T-cell (primary cell): ENCODE results near the gene DNM3. TPM values are rescaled to one million over a fixed set of nuclear protein-coding genes. Genes with fewer than 3 reads are reported as not detected.

Experiments used
- ATAC-seq, 4 experiments: fragments of 200-7000 bp in 3 of 4; fragments of 150-1000 bp in 1 of 4; cut with Tn5 transposase; replicated peaks in 1 of 4; 1 replicate in 3 of 4; 2 replicates in 1 of 4; pipeline ENCODE4 v1.10.0; 2021; ENCODE audit warnings: moderate library complexity in 3 of 4, mild to moderate bottlenecking in 2 of 4, moderate number of reproducible peaks in 1 of 4
- CTCF ChIA-PET, 2 donors: fragments of 300-600 bp; sonication (Branson Sonifier 250); formaldehyde crosslinking; loops; one replicate each; lab custom pipeline; 2022; ENCODE audit warnings: antibody characterized with exemption in 2 of 2; lab: Charles Lee
- POLR2A ChIA-PET, 2 donors: fragments of 300-600 bp; sonication (Branson Sonifier 250); formaldehyde crosslinking; loops; one replicate each; lab custom pipeline; 2022; ENCODE audit warnings: antibody characterized with exemption in 2 of 2; lab: Charles Lee
- DNase-seq, 35 experiments: peaks; one replicate each; pipeline versions ENCODE4 v3.0.0 to v3.0.0-alpha.2; 2013 to 2023
- H3K27ac ChIP-seq: one replicate; pipeline ENCODE4 v1.5.1; 2013; ENCODE audit warnings: low read length
- H3K27me3 ChIP-seq, 2 experiments: replicated peaks in 1 of 2; 1 replicate in 1 of 2; 2 replicates in 1 of 2; pipeline versions ENCODE4 v1.6.1 to v1.7.0; 2013; ENCODE audit warnings: low read length in 1 of 2, mixed read lengths in 1 of 2; ENCODE audit not compliant: control insufficient read depth in 2 of 2, insufficient read depth in 2 of 2; ENCODE audit errors: extremely low read depth in 1 of 2
- H3K36me3 ChIP-seq, 2 donors: 1 replicate in 1 of 2; 2 replicates in 1 of 2; pipeline versions ENCODE4 v1.6.1 to v1.7.0; 2013; ENCODE audit warnings: low read length in 1 of 2; ENCODE audit not compliant: control insufficient read depth in 2 of 2, insufficient read depth in 1 of 2; ENCODE audit errors: extremely low read depth in 1 of 2
- H3K4me1 ChIP-seq, 2 experiments: 1 replicate in 1 of 2; 2 replicates in 1 of 2; pipeline versions ENCODE4 v1.6.1 to v1.7.0; 2013; ENCODE audit warnings: low read length in 2 of 2, mixed read lengths in 1 of 2; ENCODE audit not compliant: insufficient read depth in 2 of 2, control insufficient read depth in 1 of 2; ENCODE audit errors: extremely low read depth in 1 of 2
- H3K4me3 ChIP-seq, 2 donors: 1 replicate in 1 of 2; 2 replicates in 1 of 2; pipeline versions ENCODE4 v1.5.1 to v1.7.0; 2013; ENCODE audit warnings: mild to moderate bottlenecking in 2 of 2, low read length in 1 of 2, moderate library complexity in 1 of 2; ENCODE audit not compliant: control insufficient read depth in 1 of 2; ENCODE audit errors: extremely low read depth in 1 of 2
- H3K9me3 ChIP-seq: 2 replicates; pipeline ENCODE4 v1.7.0; 2013
- H3K27ac Mint-ChIP-seq, 2 donors: one replicate each; pipeline ENCODE4 v1.8.0; 2020 to 2021; ENCODE audit warnings: mild to moderate bottlenecking in 2 of 2, mixed read lengths in 2 of 2
- H3K27me3 Mint-ChIP-seq, 2 donors: one replicate each; pipeline ENCODE4 v1.8.0; 2021 to 2022; ENCODE audit warnings: mixed read lengths in 2 of 2
- H3K36me3 Mint-ChIP-seq: one replicate; pipeline ENCODE4 v1.8.0; 2021; ENCODE audit warnings: mixed read lengths
- H3K4me1 Mint-ChIP-seq, 3 donors: one replicate each; pipeline ENCODE4 v1.8.0; 2020 to 2022; ENCODE audit warnings: mixed read lengths in 3 of 3, mild to moderate bottlenecking in 1 of 3
- H3K4me3 Mint-ChIP-seq, 3 donors: one replicate each; pipeline ENCODE4 v1.8.0; 2020 to 2022; ENCODE audit warnings: mild to moderate bottlenecking in 3 of 3, mixed read lengths in 3 of 3, moderate library complexity in 3 of 3
- H3K9me3 Mint-ChIP-seq, 3 donors: one replicate each; pipeline ENCODE4 v1.8.0; 2020 to 2022; ENCODE audit warnings: mixed read lengths in 3 of 3
- WGBS: methylation state at CpG from one replicate; pipeline ENCODE4 v1.1.5; 2013; ENCODE audit warnings: missing lambda C conversion rate; ENCODE audit not compliant: insufficient coverage; 5-methylcytosine and 5-hydroxymethylcytosine counted together
- total RNA-seq, 35 experiments: library from RNA in 6 of 35; stranded (reverse) in 6 of 35; fragments of 120-200 nt in 1 of 35; gene quantifications; one replicate each; pipeline versions ENCODE4 v1.2.1 to v1.2.4 and lab custom pipeline; 2013 to 2026

DNM3 gene
- total RNA-seq, 5 donors from 2014 or later (not counting 1 experiment from before 2014, with no cell fraction given): 2.0 to 2.8 (median 2.4) TPM

DNA sequence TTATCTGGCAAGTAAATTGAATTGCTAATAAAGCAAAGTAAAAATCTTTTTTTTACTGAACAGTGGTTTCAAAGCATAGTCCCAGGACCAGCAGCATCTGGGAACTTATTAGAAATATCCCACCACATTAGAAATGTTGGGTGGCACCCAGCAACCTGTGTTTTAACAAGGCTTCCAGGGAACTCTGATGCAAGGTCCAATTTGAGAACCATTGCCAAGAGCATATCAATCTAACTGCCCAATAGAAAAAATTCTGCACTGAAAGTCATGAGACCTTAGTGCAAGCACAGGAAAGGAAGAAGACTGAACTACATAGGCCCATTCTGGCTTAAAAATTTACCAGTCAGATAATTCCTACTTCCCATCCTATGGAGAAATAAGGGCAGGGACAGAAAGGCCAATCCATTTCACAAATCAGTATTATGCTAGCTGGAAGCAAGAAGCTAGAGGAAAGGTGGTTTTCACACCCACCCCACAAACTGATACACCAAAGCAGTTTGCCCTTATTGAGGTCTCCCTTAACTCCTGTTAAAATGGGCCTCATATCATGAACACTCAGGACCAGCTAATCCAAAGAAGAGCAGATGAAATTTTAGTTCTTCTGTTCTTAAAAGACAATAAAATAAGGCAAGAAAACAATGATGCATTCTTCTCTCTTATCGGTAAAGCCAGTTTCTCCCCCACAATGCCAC lies 561.7 kb downstream of the DNM3 start:
- WGBS: 100% methylated on average over 1 of the region's 1 CpG
- no peak for ATAC-seq
- H3K4me3 ChIP-seq: no peak overlapping the region
- H3K27me3 ChIP-seq: no peaks in the 10 kb centered on the region
- no peak overlapping the region for H3K4me3 Mint-ChIP-seq
- peaks cover 4% of the 10 kb centered on the region for H3K36me3 Mint-ChIP-seq
- no peaks in the 10 kb centered on the region for H3K9me3 ChIP-seq
- no peak overlapping the region for H3K27ac ChIP-seq
- no peaks in the 10 kb centered on the region for H3K27me3 Mint-ChIP-seq
- POLR2A ChIA-PET: no interaction called here
- no peaks in the 10 kb centered on the region for H3K9me3 Mint-ChIP-seq
- CTCF ChIA-PET: interaction anchor here (0.8 to 1.2 kb wide), 5 partner anchors 22 to 401 kb away, joined by 3 to 4 read pairs (median 3); no protein-coding TSS in a partner anchor
- DNase-seq: peak in 1 of 35 experiments; percentile 26
- no peak overlapping the region for H3K27ac Mint-ChIP-seq
- peaks cover 44 to 49% (median 49%) of the 10 kb centered on the region in 3 donors for H3K4me1 Mint-ChIP-seq
- H3K36me3 ChIP-seq: no peaks in the 10 kb centered on the region
- H3K4me1 ChIP-seq: peaks cover 10 to 33% of the 10 kb centered on the region in 2 experiments

DNA sequence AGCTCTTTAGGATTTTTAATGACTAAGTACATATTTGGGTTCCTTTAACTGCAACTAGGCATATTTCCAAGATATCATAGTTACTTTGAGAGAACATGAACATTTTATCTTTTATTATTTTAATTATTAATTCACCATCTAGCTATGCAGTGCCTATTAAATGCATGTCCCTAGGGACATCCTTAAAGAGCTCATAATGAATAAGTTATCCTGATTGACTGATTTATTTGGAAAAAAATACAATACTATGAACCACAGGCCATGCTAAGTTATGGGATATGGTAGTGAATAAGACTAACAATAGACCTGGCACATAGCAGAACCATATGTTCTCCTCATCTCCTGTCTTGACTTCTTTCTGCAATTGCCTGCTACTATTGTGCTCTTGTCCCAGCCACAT lies 562.8 kb downstream of the DNM3 start:
- no peak overlapping the region for H3K4me3 ChIP-seq
- ChIA-PET CTCF (interaction anchor here (0.6 to 1.2 kb wide), 6 partner anchors 12 to 1622 kb away, joined by 3 to 5 read pairs (median 4); no protein-coding TSS in a partner anchor), POLR2A (interaction anchor here (0.5 to 0.6 kb wide), 3 partner anchors 9 to 23 kb away, joined by 3 to 4 read pairs (median 4); no protein-coding TSS in a partner anchor)
- H3K36me3 ChIP-seq: no peaks in the 10 kb centered on the region
- Mint-ChIP-seq H3K27ac (no peak overlapping the region), H3K9me3 (no peaks in the 10 kb centered on the region), H3K4me3 (no peak overlapping the region), H3K4me1 (peaks cover 33 to 38% (median 38%) of the 10 kb centered on the region in 3 donors), H3K36me3 (peaks cover 4% of the 10 kb centered on the region), H3K27me3 (no peaks in the 10 kb centered on the region)
- no peak overlapping the region for H3K27ac ChIP-seq
- ATAC-seq (no peak), DNase-seq (no peak)
- no peaks in the 10 kb centered on the region for H3K27me3 ChIP-seq
- no peaks in the 10 kb centered on the region for H3K9me3 ChIP-seq
- peaks cover 8 to 28% of the 10 kb centered on the region in 2 experiments for H3K4me1 ChIP-seq

DNA sequence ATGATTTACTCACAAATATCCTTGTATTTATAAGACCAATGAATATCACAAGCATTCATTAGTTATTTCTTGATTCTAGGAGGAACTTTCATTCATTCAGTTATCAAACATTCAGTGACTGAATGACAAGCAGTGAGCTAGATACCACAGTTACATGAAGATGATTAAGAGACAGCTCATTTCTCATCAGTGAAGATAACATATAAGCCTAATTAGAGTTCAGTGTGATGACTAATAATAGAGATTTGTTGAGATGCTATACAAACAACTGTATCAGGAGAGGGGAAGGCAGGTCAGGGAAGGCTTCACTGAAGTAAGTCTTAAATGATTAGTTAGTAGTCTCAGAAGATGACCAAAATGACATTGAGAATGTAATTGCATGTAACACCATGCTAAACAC lies 564.6 kb downstream of the DNM3 start:
- Histone ChIP-seq H3K36me3 (no peaks in the 10 kb centered on the region), H3K9me3 (no peaks in the 10 kb centered on the region), H3K27me3 (no peaks in the 10 kb centered on the region), H3K27ac (no peak overlapping the region), H3K4me3 (no peak overlapping the region), H3K4me1 (peaks cover 0 to 10% of the 10 kb centered on the region in 2 experiments)
- CTCF ChIA-PET: interaction anchor here (0.5 to 1.3 kb wide), 5 partner anchors 9 to 315 kb away, joined by 3 to 5 read pairs (median 3); no protein-coding TSS in a partner anchor
- Mint-ChIP-seq H3K36me3 (peaks cover 7% of the 10 kb centered on the region), H3K9me3 (no peaks in the 10 kb centered on the region), H3K27ac (no peak overlapping the region), H3K4me1 (peaks cover 15 to 20% (median 20%) of the 10 kb centered on the region in 3 donors), H3K27me3 (no peaks in the 10 kb centered on the region), H3K4me3 (no peak overlapping the region)
- no peak for DNase-seq
- POLR2A ChIA-PET: interaction anchor here in 1 of 2 donors (0.8 kb wide), 1 partner anchor 12 kb away, joined by 3 read pairs; no protein-coding TSS in a partner anchor
- ATAC-seq: no peak

DNA sequence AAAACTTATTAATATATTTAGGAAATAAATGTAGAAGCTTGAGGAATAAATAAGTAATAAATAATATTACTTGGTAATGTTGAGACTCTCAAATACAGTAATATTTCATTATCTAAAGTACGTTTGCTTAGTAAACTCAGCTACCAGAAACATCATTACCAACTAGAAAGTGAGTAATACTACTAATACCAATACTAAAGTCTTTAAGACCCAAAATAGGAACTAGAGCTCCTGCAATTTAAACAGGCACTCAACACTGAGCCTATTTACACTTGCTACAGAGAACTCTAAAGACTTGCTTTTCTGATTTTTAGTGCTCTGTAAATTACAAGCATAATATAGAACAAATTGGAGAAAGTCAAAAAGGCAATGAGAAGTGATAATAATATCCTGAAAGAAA lies 565.7 kb downstream of the DNM3 start:
- no peaks in the 10 kb centered on the region for H3K9me3 ChIP-seq
- Mint-ChIP-seq H3K27ac (no peak overlapping the region), H3K4me3 (no peak overlapping the region), H3K4me1 (peaks cover 7 to 15% (median 12%) of the 10 kb centered on the region in 3 donors), H3K27me3 (no peaks in the 10 kb centered on the region), H3K9me3 (no peaks in the 10 kb centered on the region), H3K36me3 (peaks cover 7% of the 10 kb centered on the region)
- no CpG with 5 or more reads among the region's 1 CpG for whole genome bisulfite sequencing
- no peaks in the 10 kb centered on the region for H3K36me3 ChIP-seq
- POLR2A ChIA-PET: no interaction called here
- no peaks in the 10 kb centered on the region for H3K4me1 ChIP-seq
- H3K27ac ChIP-seq: no peak overlapping the region
- H3K27me3 ChIP-seq: no peaks in the 10 kb centered on the region
- DNase-seq (no peak), ATAC-seq (no peak)
- CTCF ChIA-PET: no interaction called here
- H3K4me3 ChIP-seq: no peak overlapping the region

DNA sequence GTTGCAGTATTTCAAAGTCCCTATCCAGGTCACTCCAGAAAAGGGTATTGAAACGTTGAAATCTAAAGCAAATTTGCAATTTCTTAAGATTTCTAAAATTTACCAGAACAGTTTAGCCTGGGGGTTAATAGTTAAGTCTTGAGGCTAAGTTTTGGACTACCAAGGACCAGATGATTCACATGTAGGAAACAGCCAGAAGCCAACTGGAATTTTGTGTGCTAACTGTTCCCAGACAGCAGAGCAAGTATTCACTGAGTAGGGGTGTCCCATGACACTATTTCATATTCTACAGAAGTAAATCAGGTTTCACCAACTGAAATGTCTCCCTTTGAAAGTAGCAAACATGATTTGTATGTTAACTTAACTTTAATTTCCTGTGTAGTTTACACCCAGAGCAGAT lies 567.7 kb downstream of the DNM3 start:
- DNase-seq (no peak), ATAC-seq (no peak)
- Histone ChIP-seq H3K9me3 (no peaks in the 10 kb centered on the region), H3K4me3 (no peak overlapping the region), H3K36me3 (no peaks in the 10 kb centered on the region), H3K4me1 (no peaks in the 10 kb centered on the region), H3K27me3 (no peaks in the 10 kb centered on the region), H3K27ac (no peak overlapping the region)
- Mint-ChIP-seq H3K27me3 (no peaks in the 10 kb centered on the region), H3K4me1 (peaks cover 0 to 4% (median 0%) of the 10 kb centered on the region in 3 donors), H3K4me3 (no peak overlapping the region), H3K27ac (no peak overlapping the region), H3K9me3 (no peaks in the 10 kb centered on the region), H3K36me3 (peaks cover 14% of the 10 kb centered on the region)
- POLR2A ChIA-PET: no interaction called here
- CTCF ChIA-PET: interaction anchor here in 1 of 2 donors (0.6 kb wide), 1 partner anchor 332 kb away, joined by 3 read pairs; no protein-coding TSS in a partner anchor
- WGBS: no CpG with 5 or more reads among the region's 1 CpG

DNA sequence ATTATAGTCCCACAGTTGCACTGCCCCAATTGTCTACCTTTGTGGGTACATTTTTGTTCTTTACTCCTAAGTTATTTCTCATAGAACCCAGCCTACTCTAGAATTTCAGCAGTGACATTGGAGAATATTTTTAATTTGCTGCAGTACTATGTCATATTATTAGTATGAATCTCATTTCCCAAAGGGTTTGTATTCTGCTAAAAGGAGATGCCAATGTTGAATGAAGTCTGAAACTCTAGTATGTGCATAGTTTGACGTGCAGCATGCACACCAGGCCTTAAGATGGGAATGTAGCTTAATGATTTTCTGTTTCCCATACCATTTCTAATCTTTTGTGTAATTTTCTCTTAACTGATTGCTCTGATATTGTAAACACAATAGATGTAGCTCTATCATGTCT lies 568.7 kb downstream of the DNM3 start:
- Histone ChIP-seq H3K27ac (no peak overlapping the region), H3K4me1 (no peaks in the 10 kb centered on the region), H3K36me3 (no peaks in the 10 kb centered on the region), H3K9me3 (no peaks in the 10 kb centered on the region), H3K27me3 (no peaks in the 10 kb centered on the region), H3K4me3 (no peak overlapping the region)
- DNase-seq (no peak), ATAC-seq (no peak)
- POLR2A ChIA-PET: no interaction called here
- Mint-ChIP-seq H3K9me3 (no peaks in the 10 kb centered on the region), H3K36me3 (peaks cover 15% of the 10 kb centered on the region), H3K27me3 (no peaks in the 10 kb centered on the region), H3K4me1 (peaks cover 0 to 4% (median 0%) of the 10 kb centered on the region in 3 donors), H3K4me3 (no peak overlapping the region), H3K27ac (no peak overlapping the region)
- CTCF ChIA-PET: interaction anchor here (0.6 to 1.3 kb wide), 2 partner anchors 11 to 335 kb away, joined by 3 to 4 read pairs; no protein-coding TSS in a partner anchor
- WGBS: no CpG with 5 or more reads among the region's 1 CpG
